Motor neuron (in vitro differentiated cells): ENCODE results near the gene SBK1. TPM values are rescaled to one million over a fixed set of nuclear protein-coding genes. Genes with fewer than 3 reads are reported as not detected.

Source experiments
- ATAC-seq, 8 experiments: fragments of 200-7000 bp; cut with Tn5 transposase; replicated peaks in 6 of 8; 2 replicates each; pipeline ENCODE4 v1.8.0; 2021; ENCODE audit warnings: mild to moderate bottlenecking in 8 of 8, moderate library complexity in 8 of 8
- H3K27ac ChIP-seq, 2 donors: fragments of 250-450 bp; sonication (Bioruptor Pico); 2 replicates each; pipeline ENCODE4 v1.9.0; 2021; ENCODE audit warnings: antibody characterized with exemption in 2 of 2, mild to moderate bottlenecking in 2 of 2, moderate library complexity in 1 of 2
- H3K4me1 ChIP-seq, 2 donors: fragments of 250-450 bp; sonication (Bioruptor Pico); replicated peaks in 1 of 2; 2 replicates each; pipeline ENCODE4 v1.6.1; 2021; ENCODE audit warnings: antibody characterized with exemption in 2 of 2, mild to moderate bottlenecking in 2 of 2, moderate library complexity in 1 of 2
- H3K4me3 ChIP-seq, 5 donors: fragments of 250-450 bp; sonication (Bioruptor Pico); 2 replicates each; pipeline ENCODE4 v1.9.0; 2021; ENCODE audit warnings: antibody characterized with exemption in 5 of 5, mild to moderate bottlenecking in 5 of 5, moderate library complexity in 4 of 5
- WGBS, 10 experiments: fragments of 450-650 bp; shearing (Covaris generic); methylation state at CpG; one replicate each; pipeline ENCODE4 v1.0.0; 2022; 5-methylcytosine and 5-hydroxymethylcytosine counted together
- in situ Hi-C, 9 experiments: fragments of 400-800 bp; cut with MboI; loops; one replicate each; pipeline ENCODE4 v1.15.0; 2021; ENCODE audit warnings: low sequenced_read_pairs in 9 of 9, low pct_unique_long_range_greater_than_20kb in 2 of 9; ENCODE audit not compliant: unreplicated experiment in 9 of 9
- total RNA-seq, 8 experiments: library from RNA; unstranded; fragments of 300-600 nt; gene quantifications; 2 replicates each; pipeline versions ENCODE4 v1.2.3 to v1.2.4, GENCODE V29; 2022

The SBK1 gene
- total RNA-seq, 8 experiments from 2014 or later, result 0.20 to 39.7 (median 19.3) TPM

- 20 to 100% (median 89%) methylated on average over 2 to 5 of the region's 5 CpGs for WGBS, 10 experiments
- no peak overlapping the region for H3K4me3 ChIP-seq
- no peak overlapping the region for H3K27ac ChIP-seq
- no peak for ATAC-seq
- no peaks in the 10 kb centered on the region for H3K4me1 ChIP-seq
- in situ Hi-C loops, result no loop called here
These were observed 26.5 kb upstream of the SBK1 start for GRCh38 chr16:28265822-28266221.

GRCh38 chr16:28267356-28267755, 25.0 kb upstream of the SBK1 start:
- Histone ChIP-seq H3K4me1 (no peaks in the 10 kb centered on the region), H3K27ac (no peak overlapping the region), H3K4me3 (no peak overlapping the region)
- ATAC-seq, result no peak
- 29 to 90% (median 50%) methylated on average over 1 to 2 of the region's 2 CpGs; no CpG with 5 or more reads in 3 of the 10 experiments for WGBS, 10 experiments
- in situ Hi-C loops, result no loop called here

GRCh38 chr16:28273511-28273910, 18.8 kb upstream of the SBK1 start:
- Histone ChIP-seq H3K4me3 (no peak overlapping the region), H3K4me1 (peaks cover 0 to 4% of the 10 kb centered on the region in 2 donors), H3K27ac (no peak overlapping the region)
- no peak for ATAC-seq
- in situ Hi-C loops, result no loop called here
- WGBS, 10 experiments, result 0 to 100% (median 61%) methylated on average over 1 to 4 of the region's 4 CpGs; no CpG with 5 or more reads in 2 of the 10 experiments

GRCh38 chr16:28274676-28275075, 17.6 kb upstream of the SBK1 start:
- H3K4me1 ChIP-seq, result peaks cover 0 to 4% of the 10 kb centered on the region in 2 donors
- WGBS, 10 experiments, result 14 to 93% (median 60%) methylated on average over 1 to 5 of the region's 5 CpGs; no CpG with 5 or more reads in 2 of the 10 experiments
- H3K27ac ChIP-seq, result no peak overlapping the region
- H3K4me3 ChIP-seq, result no peak overlapping the region
- in situ Hi-C loops, result loop anchor here in 1 of 9 experiments (25.0 kb wide), 1 partner anchor 688 kb away; the partner anchor contains the start of genes NFATC2IP and SPNS1
- no peak for ATAC-seq

GRCh38 chr16:28276301-28276700, 16.0 kb upstream of the SBK1 start:
- in situ Hi-C loops, result loop anchor here in 1 of 9 experiments (25.0 kb wide), 1 partner anchor 686 kb away; the partner anchor contains the start of genes NFATC2IP and SPNS1
- no peak for ATAC-seq
- no peak overlapping the region for H3K27ac ChIP-seq
- 47 to 91% (median 65%) methylated on average over 1 to 4 of the region's 11 CpGs; no CpG with 5 or more reads in 6 of the 10 experiments for WGBS, 10 experiments
- no peak overlapping the region for H3K4me3 ChIP-seq
- H3K4me1 ChIP-seq, result peaks cover 0 to 4% of the 10 kb centered on the region in 2 donors

- Histone ChIP-seq H3K27ac (peak overlapping the region in 1 of 2 donors; percentile 42), H3K4me3 (peak overlapping the region; percentile 19 to 33 (median 26)), H3K4me1 (peaks cover 0 to 4% of the 10 kb centered on the region in 2 donors)
- 2 to 20% (median 7%) methylated on average over 1 to 13 of the region's 44 CpGs; no CpG with 5 or more reads in 3 of the 10 experiments for WGBS, 10 experiments
- peak; percentile 88 to 96 (median 94) for ATAC-seq
- in situ Hi-C loops, result loop anchor here in 1 of 9 experiments (25.0 kb wide), 1 partner anchor 685 kb away; the partner anchor contains the start of genes NFATC2IP and SPNS1
These were observed 14.6 kb upstream of the SBK1 start for GRCh38 chr16:28277537-28278388.

- Histone ChIP-seq H3K4me3 (no peak overlapping the region), H3K4me1 (peaks cover 0 to 4% of the 10 kb centered on the region in 2 donors), H3K27ac (no peak overlapping the region)
- in situ Hi-C loops, result loop anchor here in 1 of 9 experiments (25.0 kb wide), 1 partner anchor 683 kb away; the partner anchor contains the start of genes NFATC2IP and SPNS1
- WGBS, 10 experiments, result 0 to 90% (median 67%) methylated on average over 1 to 5 of the region's 6 CpGs; no CpG with 5 or more reads in 2 of the 10 experiments
- no peak for ATAC-seq
These were observed 13.3 kb upstream of the SBK1 start for GRCh38 chr16:28279006-28279405.

- Histone ChIP-seq H3K4me1 (peaks cover 0 to 4% of the 10 kb centered on the region in 2 donors), H3K4me3 (no peak overlapping the region), H3K27ac (no peak overlapping the region)
- in situ Hi-C loops, result loop anchor here in 1 of 9 experiments (25.0 kb wide), 1 partner anchor 681 kb away; the partner anchor contains the start of genes NFATC2IP and SPNS1
- peak in 1 of 8 experiments; percentile 61 for ATAC-seq
- WGBS, 10 experiments, result 0 to 80% (median 57%) methylated on average over 1 to 5 of the region's 15 CpGs; no CpG with 5 or more reads in 3 of the 10 experiments
These were observed 11.2 kb upstream of the SBK1 start for GRCh38 chr16:28280881-28281836.

GRCh38 chr16:28282045-28282444, 10.3 kb upstream of the SBK1 start:
- no peak for ATAC-seq
- Histone ChIP-seq H3K4me1 (peaks cover 0 to 4% of the 10 kb centered on the region in 2 donors), H3K4me3 (no peak overlapping the region), H3K27ac (no peak overlapping the region)
- in situ Hi-C loops, result loop anchor here in 1 of 9 experiments (25.0 kb wide), 1 partner anchor 680 kb away; the partner anchor contains the start of genes NFATC2IP and SPNS1
- 75 to 100% (median 86%) methylated on average over 1 to 4 of the region's 8 CpGs; no CpG with 5 or more reads in 6 of the 10 experiments for WGBS, 10 experiments

- no peak for ATAC-seq
- no peaks in the 10 kb centered on the region for H3K4me1 ChIP-seq
- 50 to 100% (median 80%) methylated on average over 1 to 3 of the region's 9 CpGs; no CpG with 5 or more reads in 1 of the 10 experiments for WGBS, 10 experiments
- in situ Hi-C loops, result loop anchor here in 1 of 9 experiments (25.0 kb wide), 1 partner anchor 679 kb away; the partner anchor contains the start of genes NFATC2IP and SPNS1
- H3K27ac ChIP-seq, result no peak overlapping the region
- H3K4me3 ChIP-seq, result no peak overlapping the region
These were observed 9.2 kb upstream of the SBK1 start for GRCh38 chr16:28283173-28283572.

GRCh38 chr16:28283798-28284577, 8.3 kb upstream of the SBK1 start:
- in situ Hi-C loops, result loop anchor here in 1 of 9 experiments (25.0 kb wide), 1 partner anchor 678 kb away; the partner anchor contains the start of genes NFATC2IP and SPNS1
- ATAC-seq, result no peak
- WGBS, 10 experiments, result 67 to 100% (median 87%) methylated on average over 2 to 7 of the region's 15 CpGs; no CpG with 5 or more reads in 4 of the 10 experiments
- H3K4me1 ChIP-seq, result no peaks in the 10 kb centered on the region
- no peak overlapping the region for H3K27ac ChIP-seq
- no peak overlapping the region for H3K4me3 ChIP-seq
